Stimulated activated naive CD8-positive, alpha-beta T cell treated with anti-CD3 and anti-CD28 coated beads, Interleukin-15, Interleukin-2, amounts not matched to agents 100 U/mL and 50 U/mL, for 24 hours (primary cell): ENCODE results near the gene RAB3GAP2.
"Not testable (repeated sequence)": the region's sequence is repeated elsewhere in the genome, so short reads cannot be mapped to it uniquely, and the experiment has no call there.

ENCODE experiments used
- ATAC-seq: fragments of 150-1000 bp; cut with Tn5 transposase; one replicate; pipeline ENCODE4 v1.10.0; 2021
- DNase-seq: peaks from one replicate; pipeline ENCODE4 v3.0.0; 2021

Gene RAB3GAP2

DNA sequence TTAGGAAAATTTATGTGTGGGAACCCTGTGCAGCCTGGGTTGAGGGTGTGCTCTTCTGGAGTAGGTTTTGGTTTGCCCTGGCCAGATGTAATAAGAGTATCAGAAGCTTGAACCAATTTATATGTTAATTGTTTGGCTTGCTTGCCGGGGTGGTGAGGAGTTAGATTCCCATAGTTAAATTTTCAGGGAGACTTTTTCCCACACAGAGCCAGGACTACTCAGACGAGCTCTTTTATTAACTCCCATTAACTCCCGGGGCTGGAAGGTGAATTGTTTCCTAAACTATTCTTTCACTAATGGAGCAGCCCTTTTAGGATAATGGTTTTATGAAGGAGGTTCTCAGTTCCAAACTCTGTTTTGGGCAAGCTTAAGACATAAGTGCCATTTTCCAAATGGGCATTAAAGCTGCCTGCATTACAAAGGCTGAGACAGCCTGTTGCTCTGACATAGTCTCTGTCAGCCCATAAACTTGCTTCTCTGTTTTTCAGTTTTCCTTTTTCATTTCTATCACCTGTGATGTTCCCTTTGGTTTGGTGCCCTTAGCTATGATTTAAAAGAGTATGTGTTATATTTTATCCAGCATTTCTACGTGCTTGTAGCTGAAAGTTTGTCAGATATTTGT is 18.0 kb upstream of the RAB3GAP2 start:
- DNase-seq, result no peak
- ATAC-seq, result no peak

DNA sequence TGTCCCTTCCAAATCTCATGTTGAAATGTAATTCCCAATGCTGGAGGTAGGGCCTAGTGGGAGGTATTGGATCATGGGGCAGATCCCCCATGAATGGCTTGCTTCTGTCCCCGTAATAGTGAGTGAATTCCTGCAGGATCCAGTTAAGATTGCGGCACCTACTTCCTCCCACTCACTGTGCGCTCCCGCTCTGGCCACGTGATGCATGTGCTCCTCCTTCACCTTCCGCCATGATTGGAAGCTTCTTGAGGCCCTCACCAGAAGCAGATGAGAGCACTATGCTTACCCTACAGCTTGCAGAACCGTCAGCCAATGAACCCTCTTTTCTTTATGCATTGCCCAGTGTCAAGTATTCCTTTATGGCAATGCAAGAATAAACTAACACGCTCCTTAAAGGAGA is 14.9 kb upstream of the RAB3GAP2 start:
- DNase-seq (no peak), ATAC-seq (no peak)

DNA sequence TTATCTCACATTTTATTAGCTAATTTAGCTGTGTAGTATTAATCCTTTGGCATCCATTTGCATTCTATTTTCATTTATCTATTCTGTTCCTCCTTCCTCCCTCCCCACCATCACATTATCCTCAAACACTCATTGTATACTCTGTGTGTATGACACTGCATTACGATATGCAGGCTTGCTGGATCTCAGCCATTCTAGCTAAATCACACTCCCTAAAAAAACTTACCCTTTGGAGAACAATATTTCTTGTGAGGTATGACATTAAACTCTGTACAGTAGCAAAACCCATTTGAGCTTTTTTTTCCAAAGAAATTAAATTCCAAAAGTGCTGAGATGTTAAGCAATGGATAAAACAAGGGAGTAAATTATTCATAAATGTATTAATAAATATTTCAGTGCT is 11.4 kb upstream of the RAB3GAP2 start:
- ATAC-seq, result no peak
- DNase-seq, result no peak

DNA sequence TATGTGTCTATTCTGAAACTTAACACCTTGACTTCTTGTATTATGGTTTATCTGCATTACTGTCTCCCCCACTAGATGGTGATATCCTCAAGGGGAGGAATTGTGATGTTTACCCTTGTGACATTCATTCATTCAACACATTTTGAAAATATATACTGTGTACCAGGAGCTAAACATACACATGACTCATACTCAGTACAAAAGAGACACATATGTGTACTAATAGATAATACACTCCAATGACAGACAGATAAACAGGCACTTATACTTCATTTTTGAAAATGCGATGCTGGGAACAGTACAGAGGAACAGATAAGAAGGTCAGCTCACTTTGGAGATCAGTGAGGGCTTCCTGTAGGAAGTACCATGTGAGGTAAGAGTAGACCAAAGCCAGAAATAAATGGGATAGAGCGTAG is 8.9 kb upstream of the RAB3GAP2 start:
- DNase-seq (no peak), ATAC-seq (no peak)

DNA sequence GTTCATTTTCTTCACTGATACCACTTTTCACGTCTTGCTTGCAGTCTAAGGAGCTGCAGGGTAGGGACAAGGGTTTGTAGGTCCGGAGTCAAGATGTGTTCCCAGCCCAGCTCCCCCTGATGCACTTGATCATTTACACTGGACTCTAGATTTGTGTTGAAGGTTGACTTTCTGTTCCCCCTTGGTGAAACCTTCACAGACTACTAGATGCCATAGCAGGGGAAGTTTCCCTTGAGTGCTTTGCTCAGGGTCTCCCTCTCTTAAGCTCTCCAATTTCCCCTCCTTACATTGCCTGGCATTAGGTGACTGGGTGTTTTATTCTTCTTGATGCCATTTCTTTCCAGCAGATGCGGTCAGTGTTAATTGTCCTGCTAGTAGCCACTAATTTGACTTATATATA is 8.0 kb upstream of the RAB3GAP2 start:
- no peak for ATAC-seq
- no peak for DNase-seq

DNA sequence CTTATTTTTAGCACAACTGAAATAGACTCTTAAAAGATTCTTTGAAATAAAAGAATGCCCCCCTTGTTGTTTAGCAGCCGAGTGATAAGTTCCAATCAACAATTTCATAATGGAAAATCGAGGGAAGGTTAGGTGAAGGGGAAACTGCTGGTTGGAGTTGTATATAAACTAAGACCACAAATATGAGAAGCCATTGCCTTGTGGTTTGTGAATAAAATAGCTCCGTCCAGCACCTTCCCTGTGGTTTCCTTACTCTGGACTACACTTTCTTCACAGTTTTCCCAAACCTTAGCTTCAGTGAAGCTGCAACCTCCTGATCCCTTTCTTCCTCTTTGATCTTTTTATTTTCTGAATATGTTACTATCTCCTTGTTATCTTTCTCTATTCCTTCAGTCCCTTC is 6.7 kb upstream of the RAB3GAP2 start:
- ATAC-seq (no peak), DNase-seq (no peak)

DNA sequence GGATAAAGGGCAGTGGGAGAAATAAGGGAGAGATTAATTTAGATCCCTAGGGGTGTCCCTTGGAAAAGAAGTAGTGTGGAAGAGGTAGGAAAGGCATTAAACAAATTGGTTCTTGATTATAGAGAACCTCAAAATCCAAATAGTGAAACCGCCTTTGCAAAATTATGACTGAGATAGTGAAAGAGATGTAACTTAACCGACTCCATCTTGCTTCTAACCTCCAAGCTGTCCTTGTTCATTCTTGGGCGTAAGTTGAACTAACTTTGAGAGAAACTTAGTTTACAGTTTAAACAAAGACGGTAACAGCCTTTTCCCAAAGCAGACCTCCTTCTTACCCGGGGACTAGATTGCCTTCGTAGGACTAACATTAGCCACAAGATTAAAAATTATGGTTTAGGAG is 3.2 kb upstream of the RAB3GAP2 start:
- DNase-seq, result no peak
- ATAC-seq, result no peak

DNA sequence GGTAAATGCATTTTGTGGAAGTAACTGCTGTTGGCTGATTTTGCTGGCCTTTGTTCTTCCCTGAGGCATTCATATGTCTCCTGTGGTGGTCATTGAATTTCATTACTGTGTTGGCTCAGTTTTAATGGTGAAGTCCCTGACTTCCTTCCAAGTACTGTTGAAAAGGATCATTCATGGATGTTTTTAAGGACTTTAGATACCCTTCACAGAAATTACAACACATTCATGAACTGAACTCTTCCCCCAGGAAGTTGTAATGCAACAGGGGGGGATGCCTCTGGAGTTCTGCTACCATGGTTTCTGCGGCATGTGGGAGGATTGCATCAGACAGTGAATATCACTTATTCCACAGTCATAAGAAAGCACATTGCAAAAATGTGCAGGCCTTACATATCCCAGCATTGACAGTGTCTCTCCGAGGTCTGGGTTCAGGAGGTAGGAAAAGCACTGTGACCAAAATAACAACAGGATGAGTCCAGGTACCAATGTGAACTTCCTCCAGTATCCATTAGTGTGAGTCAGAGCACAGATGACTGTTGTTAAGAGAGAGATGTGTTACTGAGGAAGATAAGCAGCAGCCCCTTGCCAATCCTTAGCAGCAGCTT is 2.1 kb upstream of the RAB3GAP2 start:
- DNase-seq, result no peak
- ATAC-seq, result no peak

DNA sequence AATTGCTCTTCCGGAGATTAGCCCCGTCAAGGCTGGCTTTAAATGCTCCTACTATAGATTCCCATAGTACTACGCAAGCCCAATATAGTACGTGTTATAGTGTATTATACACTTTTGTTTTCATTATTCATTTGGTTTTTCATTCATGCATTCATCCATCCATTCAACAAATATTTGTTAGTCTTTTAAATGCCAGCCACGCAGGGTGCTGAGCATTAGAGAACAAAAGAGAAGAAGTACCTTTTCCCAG is 513 bp upstream of the RAB3GAP2 start:
- ATAC-seq (no peak), DNase-seq (no peak)

DNA sequence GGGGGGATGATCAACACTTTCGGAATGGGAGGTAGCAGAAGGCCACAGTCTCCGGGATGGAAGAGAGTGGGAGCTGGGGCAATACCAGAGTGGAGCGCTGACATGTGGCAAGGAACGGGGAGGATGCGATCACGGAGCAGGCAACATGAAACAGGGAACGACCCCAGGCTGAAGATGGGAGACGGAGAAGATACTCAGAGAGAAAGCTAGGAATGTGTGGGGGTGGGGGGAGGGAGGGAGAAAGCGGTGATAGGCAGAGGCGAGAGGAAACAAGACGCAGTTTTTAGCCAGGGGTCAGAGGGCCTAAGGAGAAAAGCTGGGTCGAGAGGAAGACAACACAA is 577 bp downstream of the RAB3GAP2 start:
- ATAC-seq, result no peak

DNA sequence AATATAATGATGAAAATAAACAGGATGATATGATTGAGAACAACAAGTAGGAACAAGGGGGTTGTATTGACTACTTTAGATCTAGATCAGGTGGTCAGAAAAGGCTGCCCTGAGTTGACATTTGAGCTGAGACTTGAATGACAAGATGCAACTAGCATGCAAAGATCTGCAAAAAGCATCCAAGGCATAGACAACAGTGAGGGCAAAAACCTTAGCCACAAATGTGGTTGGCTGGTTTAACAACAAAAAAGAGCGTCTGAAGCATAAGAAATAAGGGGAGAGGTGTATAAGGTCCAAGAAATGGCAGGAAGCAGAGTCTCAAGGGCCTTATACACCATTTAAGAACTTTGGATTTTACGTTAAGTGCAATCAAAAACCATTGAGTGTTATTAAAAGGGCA is 3.2 kb downstream of the RAB3GAP2 start:
- no peak for ATAC-seq
- DNase-seq, result no peak

More for the DNA sequence above, 577 bp downstream of the RAB3GAP2 start:
- DNase-seq, result peak; percentile 21

DNA sequence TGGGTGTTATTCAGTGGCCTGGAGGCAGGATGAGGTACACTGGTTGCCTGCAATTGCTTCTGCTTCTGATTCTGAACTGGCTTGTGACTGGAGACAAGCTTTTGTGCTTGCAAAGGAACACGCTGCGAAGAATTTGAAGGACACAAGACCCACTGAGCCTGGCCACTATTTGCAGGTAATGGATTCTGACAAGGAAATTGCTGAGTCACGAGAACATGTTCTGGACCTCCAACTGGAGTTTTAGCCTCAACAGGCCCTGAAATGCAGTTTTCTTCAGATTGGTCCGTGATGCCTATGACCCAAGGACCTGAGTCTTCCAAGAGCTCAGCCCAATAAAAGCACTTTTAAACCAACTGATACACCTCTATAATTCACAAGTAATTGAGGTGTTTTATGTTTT is 4.6 kb downstream of the RAB3GAP2 start:
- no peak for DNase-seq
- no peak for ATAC-seq

DNA sequence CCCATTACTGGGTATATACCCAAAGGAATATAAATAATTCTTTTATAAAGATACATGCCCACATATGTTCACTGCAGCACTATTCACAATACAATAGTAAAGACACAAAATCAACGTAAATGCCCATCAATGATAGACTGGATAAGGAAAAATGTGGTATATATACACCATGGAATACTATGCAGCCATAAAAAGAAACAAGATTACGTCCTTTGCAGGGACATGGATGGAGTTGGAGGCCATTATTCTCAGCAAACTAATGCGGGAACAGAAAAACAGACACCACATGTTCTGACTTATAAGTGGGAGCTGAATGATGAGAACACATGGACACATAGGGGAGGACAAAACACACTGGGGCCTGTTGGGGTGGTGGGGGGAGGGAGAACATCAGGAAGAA is 12.0 kb downstream of the RAB3GAP2 start:
- not testable (repeated sequence) for ATAC-seq, DNase-seq

DNA sequence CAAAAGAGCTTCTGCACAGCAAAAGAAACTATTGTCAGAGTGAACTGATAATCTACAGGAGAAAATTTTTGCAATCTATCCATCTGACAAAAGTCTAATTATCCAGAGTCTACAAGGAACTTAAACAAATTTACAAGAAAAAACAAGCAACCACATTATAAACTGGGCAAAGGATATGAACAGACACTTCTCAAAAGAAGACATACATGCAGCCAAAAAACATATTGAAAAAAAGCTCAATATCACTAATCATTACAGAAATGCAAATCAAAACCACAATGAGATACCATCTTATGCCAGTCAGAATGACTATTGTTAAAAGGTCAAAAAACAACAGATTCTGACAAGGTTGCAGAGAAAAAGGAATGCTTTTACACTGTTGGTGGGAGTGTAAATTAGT is 12.5 kb downstream of the RAB3GAP2 start:
- DNase-seq, ATAC-seq: not testable (repeated sequence)

DNA sequence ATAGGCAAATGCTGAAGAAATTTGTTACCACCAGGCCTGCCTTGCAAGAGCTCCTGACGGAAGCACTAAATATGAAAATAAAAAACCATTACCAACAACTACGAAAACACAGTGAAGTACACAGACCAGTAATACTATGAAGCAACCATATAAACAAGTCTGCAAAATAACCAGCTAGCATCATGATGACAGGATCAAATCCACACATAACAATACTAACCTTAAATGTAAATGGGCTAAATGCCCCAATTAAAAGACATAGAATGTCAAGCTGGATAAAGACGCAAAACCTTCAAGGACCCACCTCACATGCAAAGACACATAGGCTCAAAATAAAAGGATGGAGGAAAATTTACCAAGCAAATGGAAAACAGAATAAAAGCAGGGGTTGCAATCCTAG is 16.1 kb downstream of the RAB3GAP2 start:
- not testable (repeated sequence) for DNase-seq, ATAC-seq

DNA sequence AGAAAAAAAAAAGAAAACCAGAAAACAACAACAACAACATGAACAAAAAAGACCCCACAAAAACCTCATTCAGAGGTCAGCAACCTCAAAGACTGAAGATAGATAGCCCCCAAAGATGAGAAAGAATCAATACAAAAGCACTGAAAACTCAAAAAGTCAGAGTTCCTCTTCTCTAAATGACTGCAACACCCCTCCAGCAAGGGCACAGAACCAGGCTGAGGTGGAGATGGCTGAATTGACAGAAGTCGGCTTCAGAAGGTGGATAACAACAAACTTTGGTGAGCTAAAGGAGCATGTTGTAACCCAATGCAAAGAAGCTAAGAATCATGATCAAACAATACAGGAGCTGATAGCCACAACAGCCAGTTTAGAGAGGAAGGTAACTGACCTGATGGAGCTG is 17.0 kb downstream of the RAB3GAP2 start:
- DNase-seq (no peak), ATAC-seq (no peak)

DNA sequence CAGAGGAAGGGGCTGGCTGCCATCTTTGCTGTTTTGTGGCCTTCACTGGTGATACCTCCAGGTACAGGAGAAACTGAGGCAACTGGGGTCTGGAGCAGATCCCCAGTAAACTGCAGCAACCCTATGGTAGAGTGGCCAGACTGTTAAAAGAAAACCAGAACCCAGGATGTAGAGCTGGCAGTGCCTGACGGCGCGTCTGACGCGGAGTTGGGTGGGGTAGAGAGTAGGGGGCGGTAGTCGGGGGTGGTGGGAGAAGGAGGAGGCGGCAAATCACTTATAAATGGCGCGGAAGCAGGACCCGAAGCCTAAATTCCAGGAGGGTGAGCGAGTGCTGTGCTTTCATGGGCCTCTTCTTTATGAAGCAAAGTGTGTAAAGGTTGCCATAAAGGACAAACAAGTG is 19.0 kb downstream of the RAB3GAP2 start:
- ATAC-seq, result peak; percentile 87
- not testable (repeated sequence) for DNase-seq

DNA sequence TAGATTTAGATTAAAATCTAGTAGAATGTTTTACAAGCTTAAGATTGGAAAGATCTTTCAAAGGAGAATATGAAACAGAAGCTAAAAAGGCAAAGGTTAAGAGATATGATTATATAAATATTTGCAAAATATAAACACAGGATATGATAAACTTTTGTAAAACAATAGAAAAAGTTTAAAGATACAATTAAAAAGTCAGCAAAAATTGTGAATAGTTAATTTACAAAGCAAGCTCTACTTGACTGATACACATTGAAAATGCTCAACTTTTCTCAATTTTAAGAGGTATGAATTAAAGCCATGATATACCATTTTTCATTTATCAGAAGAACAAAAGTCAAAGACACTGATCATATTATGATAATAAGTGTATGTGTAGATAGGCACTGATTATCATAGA is 21.0 kb downstream of the RAB3GAP2 start:
- no peak for ATAC-seq
- DNase-seq, result no peak

DNA sequence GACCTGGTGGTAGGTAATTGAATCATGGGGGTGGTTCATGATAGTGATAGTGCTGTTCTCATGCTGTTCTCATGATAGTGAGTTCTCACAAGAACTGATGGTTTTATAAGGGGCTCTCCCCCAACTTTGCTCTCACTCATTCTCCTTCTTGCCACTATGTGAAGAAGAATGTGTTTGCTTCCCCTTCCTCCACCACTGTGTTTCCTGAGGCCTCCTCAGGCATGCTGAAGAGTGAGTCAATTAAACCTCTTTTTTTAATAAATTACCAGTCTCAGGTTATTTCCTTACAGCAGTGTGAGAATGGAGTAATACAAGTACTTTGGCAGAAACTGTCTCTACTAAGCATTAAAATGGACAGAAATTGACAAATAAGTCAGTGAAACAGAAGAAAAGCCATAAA is 21.6 kb downstream of the RAB3GAP2 start:
- ATAC-seq (no peak), DNase-seq (no peak)

DNA sequence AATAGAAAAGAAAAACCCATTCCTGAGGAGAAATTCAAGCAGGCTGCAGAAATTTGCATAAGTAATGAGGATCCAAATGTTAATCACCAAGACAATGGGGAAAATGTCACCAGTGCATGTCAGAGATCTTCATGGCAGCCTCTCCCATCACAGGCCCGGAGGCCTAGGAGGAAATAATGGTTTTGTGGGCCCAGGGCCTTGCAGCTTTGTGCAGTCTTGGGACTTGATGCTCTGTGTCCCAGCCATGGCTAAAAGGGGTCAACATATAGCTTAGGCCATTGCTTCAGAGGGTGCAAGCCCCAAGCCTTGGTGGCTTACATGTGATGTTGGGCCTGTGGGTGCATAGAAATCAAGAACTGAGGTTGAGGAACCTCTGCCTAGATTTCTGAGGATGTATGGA is 22.7 kb downstream of the RAB3GAP2 start:
- peak; percentile 17 for DNase-seq
- ATAC-seq, result no peak

DNA sequence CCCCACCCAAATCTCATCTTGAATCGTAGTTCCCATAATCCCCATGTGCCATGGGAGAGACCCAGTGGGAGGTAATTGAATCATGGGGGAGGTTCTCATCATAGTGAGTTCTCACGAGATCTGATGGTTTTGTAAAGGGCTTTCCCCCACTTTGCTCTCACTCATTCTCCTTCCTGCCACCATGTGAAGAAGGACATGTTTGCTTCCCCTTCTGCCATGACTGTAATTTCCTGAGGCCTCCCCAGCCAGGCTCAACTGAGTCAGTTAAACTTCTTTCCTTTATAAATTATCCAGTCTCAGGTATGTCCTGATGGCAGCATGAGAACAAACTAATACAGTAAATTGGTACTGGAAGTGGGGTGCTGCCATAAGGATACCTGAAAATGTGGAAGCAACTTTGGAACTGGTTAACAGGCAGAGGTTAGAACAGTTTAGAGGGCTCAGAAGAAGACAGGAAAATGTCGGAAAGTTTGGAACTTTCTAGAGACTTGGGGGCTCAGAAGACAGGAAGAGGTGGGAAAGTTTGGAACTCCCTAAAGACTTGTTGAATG is 23.5 kb downstream of the RAB3GAP2 start:
- not testable (repeated sequence) for ATAC-seq, DNase-seq

DNA sequence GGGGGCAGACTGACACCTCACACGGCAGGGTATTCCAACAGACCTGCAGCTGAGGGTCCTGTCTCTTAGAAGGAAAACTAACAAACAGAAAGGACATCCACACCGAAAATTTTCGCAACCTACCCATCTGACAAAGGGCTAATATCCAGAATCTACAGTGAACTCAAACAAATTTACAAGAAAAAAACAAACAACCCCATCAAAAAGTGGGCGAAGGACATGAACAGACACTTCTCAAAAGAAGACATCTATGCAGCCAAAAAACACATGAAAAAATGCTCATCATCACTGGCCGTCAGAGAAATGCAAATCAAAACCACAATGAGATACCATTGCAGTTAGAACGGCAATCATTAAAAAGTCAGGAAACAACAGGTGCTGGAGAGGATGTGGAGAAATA is 26.4 kb downstream of the RAB3GAP2 start:
- ATAC-seq, DNase-seq: not testable (repeated sequence)

DNA sequence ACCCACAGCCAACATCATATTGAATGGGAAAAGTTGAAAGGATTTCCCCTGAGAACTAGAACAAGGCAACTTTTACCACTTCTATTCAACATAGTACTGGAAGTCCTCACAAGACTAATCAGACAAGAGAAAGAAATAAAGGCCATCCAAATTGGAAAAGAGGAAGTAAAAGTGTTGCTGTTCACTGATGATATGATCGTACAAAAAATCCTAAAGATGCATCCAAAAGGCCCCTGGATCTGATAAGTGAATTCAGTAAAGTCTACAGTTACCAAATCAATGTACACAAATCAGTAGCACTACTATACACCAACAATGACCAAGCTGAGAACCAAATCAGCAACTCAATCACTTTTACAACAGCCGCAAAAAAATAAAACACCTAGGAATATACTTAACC is 28.3 kb downstream of the RAB3GAP2 start:
- ATAC-seq, result no peak
- DNase-seq, result no peak

DNA sequence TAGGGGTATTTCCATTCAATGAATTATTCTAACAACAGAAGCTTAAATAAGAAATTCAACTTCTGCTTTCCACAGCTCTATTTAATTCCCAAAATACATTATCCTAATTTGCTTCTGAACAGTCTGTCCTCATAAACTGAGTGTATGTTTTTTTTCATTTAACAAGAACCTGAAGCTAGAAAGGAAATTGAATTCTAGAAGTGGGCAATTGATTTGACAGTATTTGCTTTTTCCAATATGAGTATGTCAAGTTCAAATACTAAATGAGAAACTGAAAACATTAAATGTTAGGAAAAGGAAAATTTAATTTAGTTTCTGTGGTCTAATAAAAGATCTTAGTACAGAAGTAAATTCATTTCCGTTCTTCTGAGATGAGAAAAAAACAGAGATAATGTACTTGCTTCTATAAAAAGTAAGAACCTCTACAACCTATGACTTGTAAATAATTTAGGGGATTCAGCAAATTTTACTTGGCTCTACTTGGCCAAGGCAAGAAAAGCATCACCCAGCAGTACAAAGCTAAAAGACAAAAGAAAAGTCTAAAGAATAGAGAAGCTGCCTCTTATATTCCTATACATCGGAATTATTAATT is 31.1 kb downstream of the RAB3GAP2 start:
- peak; percentile 72 for ATAC-seq
- no peak for DNase-seq
